ENCODE data around the gene ANAPC16.

GRCh38 chr10:72175149-72175548, 40.7 kb upstream of the ANAPC16 start:
- TF ChIP-seq POLR2AphosphoS5 (IDR thresholded peaks at IDR 0.05) (no peak), CTCF (IDR thresholded peaks at IDR 0.05) (no peak), POLR2A (IDR thresholded peaks at IDR 0.05) (no peak)
